SIG-M5 treated with dmso at 0.1 percent for 504 hours (cell line): Measurements from ENCODE around the gene IQCH.

Experiments used
- DNase-seq: peaks from one replicate; lab custom pipeline; 2025; ENCODE audit not compliant: unreplicated experiment; lab: John Stamatoyannopoulos, UW

Gene IQCH

GRCh38 chr15:67551207-67551743 lies 296.7 kb downstream of the IQCH start:
- DNase-seq = no peak
